ENCODE data around the gene CTAG1A.
"Not testable (repeated sequence)": the region's sequence is repeated elsewhere in the genome, so short reads cannot be mapped to it uniquely, and the experiment has no call there.

CTAG1A gene

DNA sequence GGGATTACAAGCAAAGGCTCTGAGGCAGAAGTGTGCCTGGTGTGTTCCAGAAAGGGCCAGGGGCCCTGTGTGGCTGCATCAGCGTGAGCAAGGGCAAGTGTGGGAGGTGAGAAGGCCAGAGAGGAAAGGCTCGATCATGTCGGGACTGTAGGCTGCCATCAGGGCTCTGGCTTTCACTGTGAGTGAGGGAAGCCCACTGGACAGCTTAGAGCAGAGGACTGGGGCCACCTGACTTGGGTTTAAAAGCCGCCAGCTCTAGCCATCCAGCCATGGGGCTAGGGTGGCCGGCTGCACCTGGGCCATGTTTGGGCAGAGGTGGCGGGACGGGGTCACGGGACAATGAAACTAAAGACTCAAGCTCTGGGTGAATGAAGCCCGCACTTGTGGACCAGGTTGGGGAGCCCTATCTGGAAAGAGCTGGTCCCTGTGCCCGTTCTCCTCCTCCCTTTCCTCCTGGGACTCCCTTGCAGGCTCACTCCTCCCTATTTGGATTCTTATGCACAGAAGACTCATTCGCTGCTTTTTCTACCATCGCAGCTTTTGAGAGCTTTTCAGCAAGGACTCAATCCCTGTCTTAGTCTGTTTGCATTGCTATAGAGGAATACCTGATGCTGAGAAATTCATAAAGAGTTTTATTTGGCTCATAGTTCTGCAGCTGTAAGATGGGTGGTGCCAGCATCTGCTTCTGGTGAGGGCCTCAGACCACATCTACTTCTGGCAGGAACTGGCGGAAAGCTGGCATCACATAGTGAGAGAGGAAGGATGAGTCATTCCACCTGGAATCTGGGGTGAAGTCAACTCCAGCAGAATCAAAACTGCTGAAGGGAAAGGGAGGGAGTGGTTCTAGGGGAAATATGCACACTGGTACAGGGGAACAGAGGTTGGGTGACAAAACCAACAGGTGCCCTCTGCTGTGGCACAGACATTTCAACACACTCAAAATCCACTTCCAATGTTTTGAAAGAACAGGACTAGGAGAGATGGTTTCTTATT lies 18.8 kb downstream of the CTAG1A start:
- WGBS, result 80% methylated on average over 12 of the region's 13 CpGs
- Histone ChIP-seq H3K79me1 (replicated peaks; ENCODE audit: low read length, poor library complexity, severe bottlenecking) (no peaks in the 10 kb centered on the region), H3K36me3 (ENCODE audit: control insufficient read depth in 1 of 2, insufficient read depth in 2 of 2, low read depth in 1 of 2, low read length in 2 of 2) (no peaks in the 10 kb centered on the region), H2BK120ac (ENCODE audit: low read depth, low read length) (no peak overlapping the region), H4K91ac (ENCODE audit: low read length) (no peak overlapping the region), H3K9ac (ENCODE audit: low read length) (no peak overlapping the region), H3K14ac (ENCODE audit: low read length in 2 of 2) (no peak overlapping the region), H3K27ac (ENCODE audit: low read length, poor library complexity, severe bottlenecking) (peak overlapping the region; percentile 45), H3K4me3 (ENCODE audit: insufficient read depth in 1 of 2, low read depth in 1 of 2, low read length in 2 of 2) (no peak overlapping the region), H2BK15ac (ENCODE audit: low read depth, poor library complexity, severe bottlenecking) (no peak overlapping the region), H3K4ac (ENCODE audit: low read depth in 1 of 2, low read length in 2 of 2) (no peak overlapping the region), H3K9me3 (ENCODE audit: control insufficient read depth, low read length) (peaks cover 6% of the 10 kb centered on the region), H3K4me1 (ENCODE audit: control insufficient read depth, insufficient read depth, low read depth, low read length) (peaks cover 20% of the 10 kb centered on the region), H3K18ac (ENCODE audit: low read depth in 1 of 2, low read length in 2 of 2) (peak overlapping the region in 1 of 2 experiments; percentile 9), H2BK5ac (ENCODE audit: low read depth, low read length, poor library complexity, severe bottlenecking) (no peak overlapping the region), H4K8ac (ENCODE audit: low read length) (no peak overlapping the region), H3K23ac (ENCODE audit: low read length in 2 of 2) (no peak overlapping the region), H2AFZ (ENCODE audit: low read depth, low read length) (no peak overlapping the region), H3K4me2 (ENCODE audit: low read length, poor library complexity, severe bottlenecking) (no peak overlapping the region), H3K27me3 (ENCODE audit: control insufficient read depth in 1 of 2, insufficient read depth in 1 of 2, low read length in 2 of 2) (peaks cover 0 to 35% of the 10 kb centered on the region in 2 experiments), H2AK5ac (ENCODE audit: low read length, severe bottlenecking) (peak overlapping the region; percentile 96), H2BK12ac (ENCODE audit: low read length in 2 of 2) (no peak overlapping the region)
- peak; percentile 45 for DNase-seq

DNA sequence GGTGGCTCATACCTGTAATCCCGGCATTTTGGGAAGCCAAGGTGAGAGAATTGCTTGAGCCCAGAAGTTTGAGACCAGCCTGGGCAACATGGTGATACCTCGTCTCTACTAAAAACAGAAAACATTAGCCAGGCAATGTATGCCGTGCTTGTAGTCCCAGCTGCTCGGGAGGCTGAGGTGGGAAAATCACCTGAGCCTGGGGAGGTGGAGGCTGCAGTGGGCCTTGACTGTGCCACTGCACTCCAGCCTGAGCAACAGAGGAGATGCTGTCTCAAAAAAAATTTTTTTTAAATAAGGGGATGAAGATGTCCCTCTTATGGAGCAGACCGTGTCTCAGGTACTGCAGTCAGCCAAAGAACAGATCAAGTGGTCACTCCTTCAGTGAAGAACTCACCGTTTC lies 20.6 kb downstream of the CTAG1A start:
- no peak overlapping the region for H3K14ac ChIP-seq (ENCODE audit: low read length in 2 of 2)
- H3K18ac ChIP-seq (ENCODE audit: low read depth in 1 of 2, low read length in 2 of 2), result no peak overlapping the region
- DNase-seq, result no peak
- no peak overlapping the region for H4K91ac ChIP-seq (ENCODE audit: low read length)
- H2BK12ac ChIP-seq (ENCODE audit: low read length in 2 of 2), result no peak overlapping the region
- no peak overlapping the region for H2AK5ac ChIP-seq (ENCODE audit: low read length, severe bottlenecking)
- H3K27me3 ChIP-seq (ENCODE audit: control insufficient read depth in 1 of 2, insufficient read depth in 1 of 2, low read length in 2 of 2), result peaks cover 0 to 27% of the 10 kb centered on the region in 2 experiments
- no peaks in the 10 kb centered on the region for H3K79me1 ChIP-seq (replicated peaks; ENCODE audit: low read length, poor library complexity, severe bottlenecking)
- peaks cover 14% of the 10 kb centered on the region for H3K4me1 ChIP-seq (ENCODE audit: control insufficient read depth, insufficient read depth, low read depth, low read length)
- H2BK5ac ChIP-seq (ENCODE audit: low read depth, low read length, poor library complexity, severe bottlenecking), result no peak overlapping the region
- H4K8ac ChIP-seq (ENCODE audit: low read length), result no peak overlapping the region
- H2AFZ ChIP-seq (ENCODE audit: low read depth, low read length), result no peak overlapping the region
- H2BK15ac ChIP-seq (ENCODE audit: low read depth, poor library complexity, severe bottlenecking), result no peak overlapping the region
- H3K4ac ChIP-seq (ENCODE audit: low read depth in 1 of 2, low read length in 2 of 2), result no peak overlapping the region
- no peak overlapping the region for H3K4me3 ChIP-seq (ENCODE audit: insufficient read depth in 1 of 2, low read depth in 1 of 2, low read length in 2 of 2)
- no peak overlapping the region for H3K27ac ChIP-seq (ENCODE audit: low read length, poor library complexity, severe bottlenecking)
- H3K36me3 ChIP-seq (ENCODE audit: control insufficient read depth in 1 of 2, insufficient read depth in 2 of 2, low read depth in 1 of 2, low read length in 2 of 2), result no peaks in the 10 kb centered on the region
- H3K23ac ChIP-seq (ENCODE audit: low read length in 2 of 2), result no peak overlapping the region
- H3K9me3 ChIP-seq (ENCODE audit: control insufficient read depth, low read length), result peaks cover 6% of the 10 kb centered on the region
- WGBS, result 97% methylated on average over 5 of the region's 6 CpGs
- no peak overlapping the region for H3K9ac ChIP-seq (ENCODE audit: low read length)
- no peak overlapping the region for H2BK120ac ChIP-seq (ENCODE audit: low read depth, low read length)
- no peak overlapping the region for H3K4me2 ChIP-seq (ENCODE audit: low read length, poor library complexity, severe bottlenecking)

DNA sequence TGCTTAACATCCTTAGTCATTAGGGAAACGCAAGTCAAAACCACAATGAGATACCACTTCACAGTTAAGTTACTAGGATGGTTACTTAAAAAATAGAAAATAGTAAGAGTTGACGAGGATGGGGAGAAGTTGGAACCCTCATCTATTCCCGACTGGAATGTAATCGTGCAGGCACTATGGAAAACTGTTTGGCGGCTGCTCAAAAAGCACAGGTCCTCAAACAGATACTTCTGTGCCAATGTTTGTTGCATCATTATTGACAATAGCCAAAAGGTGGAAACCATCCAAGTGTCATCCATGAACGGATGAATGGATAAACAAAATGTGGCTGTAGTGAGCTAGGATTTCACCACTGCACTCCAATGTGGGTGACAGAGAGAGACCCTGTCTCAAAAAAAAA lies 22.4 kb downstream of the CTAG1A start:
- H3K14ac ChIP-seq (ENCODE audit: low read length in 2 of 2), result no peak overlapping the region
- H4K8ac ChIP-seq (ENCODE audit: low read length), result no peak overlapping the region
- no peak overlapping the region for H4K91ac ChIP-seq (ENCODE audit: low read length)
- DNase-seq, result no peak
- no peak overlapping the region for H2BK12ac ChIP-seq (ENCODE audit: low read length in 2 of 2)
- H2AK5ac ChIP-seq (ENCODE audit: low read length, severe bottlenecking), result no peak overlapping the region
- H3K23ac ChIP-seq (ENCODE audit: low read length in 2 of 2), result no peak overlapping the region
- no peak overlapping the region for H3K4ac ChIP-seq (ENCODE audit: low read depth in 1 of 2, low read length in 2 of 2)
- no peak overlapping the region for H2AFZ ChIP-seq (ENCODE audit: low read depth, low read length)
- peaks cover 7% of the 10 kb centered on the region for H3K4me1 ChIP-seq (ENCODE audit: control insufficient read depth, insufficient read depth, low read depth, low read length)
- H3K27me3 ChIP-seq (ENCODE audit: control insufficient read depth in 1 of 2, insufficient read depth in 1 of 2, low read length in 2 of 2), result peaks cover 0 to 27% of the 10 kb centered on the region in 2 experiments
- H2BK5ac ChIP-seq (ENCODE audit: low read depth, low read length, poor library complexity, severe bottlenecking), result no peak overlapping the region
- H3K4me3 ChIP-seq (ENCODE audit: insufficient read depth in 1 of 2, low read depth in 1 of 2, low read length in 2 of 2), result no peak overlapping the region
- no peaks in the 10 kb centered on the region for H3K79me1 ChIP-seq (replicated peaks; ENCODE audit: low read length, poor library complexity, severe bottlenecking)
- H3K27ac ChIP-seq (ENCODE audit: low read length, poor library complexity, severe bottlenecking), result no peak overlapping the region
- no peak overlapping the region for H3K18ac ChIP-seq (ENCODE audit: low read depth in 1 of 2, low read length in 2 of 2)
- no peak overlapping the region for H2BK120ac ChIP-seq (ENCODE audit: low read depth, low read length)
- no peak overlapping the region for H3K4me2 ChIP-seq (ENCODE audit: low read length, poor library complexity, severe bottlenecking)
- peaks cover 6% of the 10 kb centered on the region for H3K9me3 ChIP-seq (ENCODE audit: control insufficient read depth, low read length)
- H2BK15ac ChIP-seq (ENCODE audit: low read depth, poor library complexity, severe bottlenecking), result no peak overlapping the region
- WGBS, result 78% methylated on average over 5 of the region's 6 CpGs
- H3K36me3 ChIP-seq (ENCODE audit: control insufficient read depth in 1 of 2, insufficient read depth in 2 of 2, low read depth in 1 of 2, low read length in 2 of 2), result no peaks in the 10 kb centered on the region
- no peak overlapping the region for H3K9ac ChIP-seq (ENCODE audit: low read length)

DNA sequence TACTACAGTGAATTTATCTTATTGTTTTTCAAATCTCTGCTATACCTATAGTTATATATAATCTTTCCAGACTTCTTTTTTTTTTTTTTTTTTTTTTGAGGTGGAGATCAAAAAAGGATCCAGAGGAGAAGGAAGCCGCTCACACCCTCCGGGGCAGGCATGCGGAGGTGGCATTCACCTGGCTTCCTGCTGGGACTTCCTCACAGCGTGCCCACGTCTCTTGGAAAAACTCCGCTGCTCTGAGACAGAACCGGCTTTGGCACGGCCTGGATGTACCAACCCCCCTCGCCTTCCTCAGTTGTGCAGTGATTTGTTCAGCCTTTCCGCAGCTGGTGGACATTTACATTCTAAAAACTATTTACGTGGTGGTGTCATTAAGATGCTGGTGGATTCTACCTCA lies 23.0 kb downstream of the CTAG1A start:
- not testable (repeated sequence) for H3K4me3 ChIP-seq (ENCODE audit: insufficient read depth in 1 of 2, low read depth in 1 of 2, low read length in 2 of 2); H2BK120ac ChIP-seq (ENCODE audit: low read depth, low read length); H3K4me1 ChIP-seq (ENCODE audit: control insufficient read depth, insufficient read depth, low read depth, low read length); H3K79me1 ChIP-seq (replicated peaks; ENCODE audit: low read length, poor library complexity, severe bottlenecking); H2AK5ac ChIP-seq (ENCODE audit: low read length, severe bottlenecking); H3K14ac ChIP-seq (ENCODE audit: low read length in 2 of 2); H3K4ac ChIP-seq (ENCODE audit: low read depth in 1 of 2, low read length in 2 of 2); H2BK12ac ChIP-seq (ENCODE audit: low read length in 2 of 2); H3K18ac ChIP-seq (ENCODE audit: low read depth in 1 of 2, low read length in 2 of 2); H3K23ac ChIP-seq (ENCODE audit: low read length in 2 of 2); H3K36me3 ChIP-seq (ENCODE audit: control insufficient read depth in 1 of 2, insufficient read depth in 2 of 2, low read depth in 1 of 2, low read length in 2 of 2); H4K91ac ChIP-seq (ENCODE audit: low read length); H3K4me2 ChIP-seq (ENCODE audit: low read length, poor library complexity, severe bottlenecking); H3K27ac ChIP-seq (ENCODE audit: low read length, poor library complexity, severe bottlenecking); H3K9me3 ChIP-seq (ENCODE audit: control insufficient read depth, low read length); DNase-seq; H3K9ac ChIP-seq (ENCODE audit: low read length); H2AFZ ChIP-seq (ENCODE audit: low read depth, low read length); H2BK15ac ChIP-seq (ENCODE audit: low read depth, poor library complexity, severe bottlenecking); H4K8ac ChIP-seq (ENCODE audit: low read length); H2BK5ac ChIP-seq (ENCODE audit: low read depth, low read length, poor library complexity, severe bottlenecking)
- WGBS, result 96% methylated on average over 4 of the region's 11 CpGs
- peaks cover 0 to 27% of the 10 kb centered on the region in 2 experiments for H3K27me3 ChIP-seq (ENCODE audit: control insufficient read depth in 1 of 2, insufficient read depth in 1 of 2, low read length in 2 of 2)

Data from mesenchymal stem cell (in vitro differentiated cells and primary cell).